CD4-positive, alpha-beta memory T cell (primary cell): ENCODE data around the gene KRTAP12-1. TPM values are rescaled to one million over a fixed set of nuclear protein-coding genes. Genes with fewer than 3 reads are reported as not detected.

Source experiments
- CTCF ChIA-PET: fragments of 350-600 bp; sonication (Branson Sonifier 250); formaldehyde crosslinking; loops from one replicate; lab custom pipeline; 2021; ENCODE audit warnings: inconsistent platforms; ENCODE audit not compliant: partially characterized antibody; lab: Charles Lee
- POLR2A ChIA-PET: fragments of 350-600 bp; sonication (Branson Sonifier 250); formaldehyde crosslinking; loops from one replicate; lab custom pipeline; 2021; ENCODE audit not compliant: partially characterized antibody; lab: Charles Lee
- DNase-seq, 5 donors: peaks; one replicate each; pipeline versions ENCODE4 v3.0.0 to v3.0.0-alpha.2; 2020 to 2022; ENCODE audit warnings: mixed read lengths in 1 of 5
- H3K27ac ChIP-seq: one replicate; pipeline ENCODE4 v1.7.0; 2013; ENCODE audit warnings: low read depth, low read length
- H3K27me3 ChIP-seq: 2 replicates; pipeline ENCODE4 v1.7.0; 2013; ENCODE audit warnings: mild to moderate bottlenecking, low read length, moderate library complexity; ENCODE audit not compliant: insufficient read depth
- H3K36me3 ChIP-seq: 2 replicates; pipeline ENCODE4 v1.7.0; 2013; ENCODE audit warnings: mild to moderate bottlenecking, low read length, moderate library complexity; ENCODE audit not compliant: insufficient read depth
- H3K4me1 ChIP-seq: 2 replicates; pipeline ENCODE4 v1.7.0; 2013; ENCODE audit warnings: mild to moderate bottlenecking, low read length, moderate library complexity; ENCODE audit not compliant: insufficient read depth
- H3K4me3 ChIP-seq, 2 donors: one replicate each; pipeline ENCODE4 v1.7.0; 2013; ENCODE audit warnings: low read length in 2 of 2, mild to moderate bottlenecking in 1 of 2
- H3K9me3 ChIP-seq, 2 donors: one replicate each; pipeline ENCODE4 v1.7.0; 2013; ENCODE audit warnings: low read length in 2 of 2, control low read depth in 1 of 2; ENCODE audit not compliant: control insufficient read depth in 1 of 2
- H3K27ac Mint-ChIP-seq, 7 donors: one replicate each; pipeline ENCODE4 v1.8.0; 2020 to 2021; ENCODE audit warnings: mixed read lengths in 7 of 7, mild to moderate bottlenecking in 6 of 7, inconsistent platforms in 3 of 7, moderate library complexity in 3 of 7
- H3K27me3 Mint-ChIP-seq, 2 donors: one replicate each; pipeline ENCODE4 v1.8.0; 2020 to 2021; ENCODE audit warnings: mixed read lengths in 2 of 2
- H3K36me3 Mint-ChIP-seq, 2 donors: one replicate each; pipeline ENCODE4 v1.8.0; 2020 to 2021; ENCODE audit warnings: mixed read lengths in 2 of 2, inconsistent platforms in 1 of 2, mild to moderate bottlenecking in 1 of 2
- H3K4me1 Mint-ChIP-seq, 4 donors: one replicate each; pipeline ENCODE4 v1.8.0; 2020 to 2021; ENCODE audit warnings: mixed read lengths in 4 of 4, mild to moderate bottlenecking in 1 of 4
- H3K4me3 Mint-ChIP-seq, 8 donors: one replicate each; pipeline ENCODE4 v1.8.0; 2020 to 2021; ENCODE audit warnings: mixed read lengths in 8 of 8, mild to moderate bottlenecking in 7 of 8, moderate library complexity in 6 of 8, inconsistent platforms in 3 of 8
- H3K9me3 Mint-ChIP-seq, 8 donors: one replicate each; pipeline ENCODE4 v1.8.0; 2020 to 2021; ENCODE audit warnings: mixed read lengths in 8 of 8, mild to moderate bottlenecking in 5 of 8, inconsistent platforms in 3 of 8, moderate library complexity in 1 of 8
- intact Hi-C: fragments of 100-400 bp; cut with micrococcal nuclease; formaldehyde crosslinking; loops from one replicate; pipeline ENCODE4 v1.15.1; 2023
- polyA plus RNA-seq, 2 donors: library from polyadenylated mRNA; unstranded; fragments of 300-500 nt; fragmentation: Illumina TruSeq; gene quantifications; one replicate each; pipeline ENCODE4 v1.2.3, GENCODE V29; 2021
- total RNA-seq, 2 experiments: library from RNA; stranded (reverse); gene quantifications; one replicate each; pipeline ENCODE4 v1.2.3, GENCODE V29; 2021

The KRTAP12-1 gene
- total and polyA plus RNA-seq, 4 experiments from 2014 or later, result not detected

- peaks cover 39% of the 10 kb centered on the region for H3K4me1 ChIP-seq
- no peak overlapping the region for H3K27ac ChIP-seq
- ChIA-PET POLR2A (interaction anchor here (2.3 kb wide), 1 partner anchor 50 kb away, joined by 16 read pairs; the partner anchor contains the start of gene KRTAP12-3), CTCF (interaction anchor here (0.9 to 1.4 kb wide), 2 partner anchors 34 to 198 kb away, joined by 3 read pairs; no protein-coding TSS in a partner anchor)
- no peak overlapping the region for H3K4me3 ChIP-seq
- Mint-ChIP-seq H3K4me3 (peak overlapping the region in 6 of 8 donors; percentile 7 to 72 (median 46)), H3K27ac (peak overlapping the region in 2 of 7 donors; percentile 57 to 74), H3K4me1 (peaks cover 16 to 45% (median 26%) of the 10 kb centered on the region in 4 donors), H3K36me3 (no peaks in the 10 kb centered on the region), H3K9me3 (peaks cover 0 to 24% (median 21%) of the 10 kb centered on the region in 8 donors), H3K27me3 (peaks cover 62 to 65% of the 10 kb centered on the region in 2 donors)
- H3K36me3 ChIP-seq, result no peaks in the 10 kb centered on the region
- H3K9me3 ChIP-seq, result no peaks in the 10 kb centered on the region
- H3K27me3 ChIP-seq, result peaks cover 74% of the 10 kb centered on the region
- intact Hi-C loops, result no loop called here
- no peak for DNase-seq
Observed at GRCh38 chr21:44708213-44708865, 26.4 kb upstream of the KRTAP12-1 start.

- Mint-ChIP-seq H3K27ac (no peak overlapping the region), H3K27me3 (peaks cover 60 to 66% of the 10 kb centered on the region in 2 donors), H3K36me3 (no peaks in the 10 kb centered on the region), H3K4me3 (no peak overlapping the region), H3K4me1 (peaks cover 16 to 45% (median 26%) of the 10 kb centered on the region in 4 donors), H3K9me3 (peaks cover 0 to 24% (median 21%) of the 10 kb centered on the region in 8 donors)
- H3K27ac ChIP-seq, result no peak overlapping the region
- ChIA-PET CTCF (no interaction called here), POLR2A (no interaction called here)
- peaks cover 39% of the 10 kb centered on the region for H3K4me1 ChIP-seq
- no peaks in the 10 kb centered on the region for H3K36me3 ChIP-seq
- peaks cover 66% of the 10 kb centered on the region for H3K27me3 ChIP-seq
- intact Hi-C loops, result no loop called here
- no peak for DNase-seq
- no peak overlapping the region for H3K4me3 ChIP-seq
- no peaks in the 10 kb centered on the region for H3K9me3 ChIP-seq
Observed at GRCh38 chr21:44706706-44707581, 25.0 kb upstream of the KRTAP12-1 start.

- Histone ChIP-seq H3K36me3 (no peaks in the 10 kb centered on the region), H3K4me1 (peaks cover 33% of the 10 kb centered on the region), H3K27ac (no peak overlapping the region), H3K9me3 (no peaks in the 10 kb centered on the region), H3K4me3 (no peak overlapping the region), H3K27me3 (peaks cover 63% of the 10 kb centered on the region)
- POLR2A ChIA-PET, result no interaction called here
- Mint-ChIP-seq H3K27ac (peak overlapping the region in 1 of 7 donors; percentile 59), H3K4me3 (peak overlapping the region in 4 of 8 donors; percentile 15 to 51 (median 43)), H3K4me1 (peaks cover 12 to 38% (median 21%) of the 10 kb centered on the region in 4 donors), H3K36me3 (no peaks in the 10 kb centered on the region), H3K9me3 (peaks cover 0 to 24% (median 21%) of the 10 kb centered on the region in 8 donors), H3K27me3 (peaks cover 63 to 69% of the 10 kb centered on the region in 2 donors)
- DNase-seq, result no peak
- intact Hi-C loops, result no loop called here
- CTCF ChIA-PET, result no interaction called here
Observed at GRCh38 chr21:44706026-44706705, 24.2 kb upstream of the KRTAP12-1 start.

- CTCF ChIA-PET, result no interaction called here
Observed at GRCh38 chr21:44704636-44705001, 22.7 kb upstream of the KRTAP12-1 start.

GRCh38 chr21:44703731-44704635 lies 22.0 kb upstream of the KRTAP12-1 start:
- Histone ChIP-seq H3K27me3 (peaks cover 48% of the 10 kb centered on the region), H3K27ac (no peak overlapping the region), H3K9me3 (no peaks in the 10 kb centered on the region), H3K36me3 (no peaks in the 10 kb centered on the region), H3K4me3 (no peak overlapping the region), H3K4me1 (peaks cover 11% of the 10 kb centered on the region)
- H3K27me3 Mint-ChIP-seq, result peaks cover 58 to 65% of the 10 kb centered on the region in 2 donors
- no peak overlapping the region for H3K4me3 Mint-ChIP-seq
- peaks cover 2 to 17% (median 9%) of the 10 kb centered on the region in 4 donors for H3K4me1 Mint-ChIP-seq
- intact Hi-C loops, result no loop called here
- CTCF ChIA-PET, result no interaction called here
- POLR2A ChIA-PET, result no interaction called here
- DNase-seq, result no peak
- H3K9me3 Mint-ChIP-seq, result peaks cover 0 to 24% (median 21%) of the 10 kb centered on the region in 8 donors
- no peaks in the 10 kb centered on the region for H3K36me3 Mint-ChIP-seq
- no peak overlapping the region for H3K27ac Mint-ChIP-seq

More at GRCh38 chr21:44704636-44705001, 22.7 kb upstream of the KRTAP12-1 start:
- H3K27me3 Mint-ChIP-seq, result peaks cover 61 to 67% of the 10 kb centered on the region in 2 donors
- no peaks in the 10 kb centered on the region for H3K36me3 Mint-ChIP-seq
- no peaks in the 10 kb centered on the region for H3K9me3 ChIP-seq
- peaks cover 50% of the 10 kb centered on the region for H3K27me3 ChIP-seq
- H3K9me3 Mint-ChIP-seq, result peaks cover 0 to 24% (median 21%) of the 10 kb centered on the region in 8 donors
- H3K36me3 ChIP-seq, result no peaks in the 10 kb centered on the region
- intact Hi-C loops, result no loop called here
- DNase-seq, result no peak
- POLR2A ChIA-PET, result no interaction called here
- no peak overlapping the region for H3K27ac Mint-ChIP-seq
- peaks cover 17% of the 10 kb centered on the region for H3K4me1 ChIP-seq
- H3K4me3 ChIP-seq, result no peak overlapping the region
- no peak overlapping the region for H3K27ac ChIP-seq
- H3K4me1 Mint-ChIP-seq, result peaks cover 4 to 23% (median 12%) of the 10 kb centered on the region in 4 donors
- H3K4me3 Mint-ChIP-seq, result no peak overlapping the region

GRCh38 chr21:44702973-44703730 lies 21.2 kb upstream of the KRTAP12-1 start:
- no peak for DNase-seq
- Mint-ChIP-seq H3K9me3 (peaks cover 0 to 24% (median 21%) of the 10 kb centered on the region in 8 donors), H3K27me3 (peaks cover 58 to 64% of the 10 kb centered on the region in 2 donors), H3K36me3 (no peaks in the 10 kb centered on the region), H3K4me3 (no peak overlapping the region), H3K27ac (peak overlapping the region in 1 of 7 donors; percentile 30), H3K4me1 (peaks cover 0 to 12% (median 6%) of the 10 kb centered on the region in 4 donors)
- H3K4me3 ChIP-seq, result no peak overlapping the region
- H3K27me3 ChIP-seq, result peaks cover 42% of the 10 kb centered on the region
- H3K9me3 ChIP-seq, result no peaks in the 10 kb centered on the region
- H3K4me1 ChIP-seq, result peaks cover 3% of the 10 kb centered on the region
- POLR2A ChIA-PET, result no interaction called here
- no peaks in the 10 kb centered on the region for H3K36me3 ChIP-seq
- H3K27ac ChIP-seq, result no peak overlapping the region
- intact Hi-C loops, result no loop called here
- CTCF ChIA-PET, result no interaction called here
